Body of pancreas (tissue), 4 donors: ENCODE results near the gene KREMEN1.

Experiments used
- POLR2A ChIP-seq, 3 donors: fragments of 450-650 bp; IDR thresholded peaks; one replicate each; pipeline ENCODE4 v1.6.1; 2016; ENCODE audit warnings: antibody characterized with exemption in 3 of 3, mild to moderate bottlenecking in 2 of 3
- TF ChIP-seq, protein P1 (sequence below), 7 experiments: fragments of 450-650 bp in 4 of 7; fragments of 200-600 bp in 3 of 7; sonication (generic) in 3 of 7; IDR thresholded peaks; one replicate each; pipeline ENCODE4 v1.5.1; 2016 to 2019; ENCODE audit warnings: antibody characterized with exemption in 7 of 7

DNA sequence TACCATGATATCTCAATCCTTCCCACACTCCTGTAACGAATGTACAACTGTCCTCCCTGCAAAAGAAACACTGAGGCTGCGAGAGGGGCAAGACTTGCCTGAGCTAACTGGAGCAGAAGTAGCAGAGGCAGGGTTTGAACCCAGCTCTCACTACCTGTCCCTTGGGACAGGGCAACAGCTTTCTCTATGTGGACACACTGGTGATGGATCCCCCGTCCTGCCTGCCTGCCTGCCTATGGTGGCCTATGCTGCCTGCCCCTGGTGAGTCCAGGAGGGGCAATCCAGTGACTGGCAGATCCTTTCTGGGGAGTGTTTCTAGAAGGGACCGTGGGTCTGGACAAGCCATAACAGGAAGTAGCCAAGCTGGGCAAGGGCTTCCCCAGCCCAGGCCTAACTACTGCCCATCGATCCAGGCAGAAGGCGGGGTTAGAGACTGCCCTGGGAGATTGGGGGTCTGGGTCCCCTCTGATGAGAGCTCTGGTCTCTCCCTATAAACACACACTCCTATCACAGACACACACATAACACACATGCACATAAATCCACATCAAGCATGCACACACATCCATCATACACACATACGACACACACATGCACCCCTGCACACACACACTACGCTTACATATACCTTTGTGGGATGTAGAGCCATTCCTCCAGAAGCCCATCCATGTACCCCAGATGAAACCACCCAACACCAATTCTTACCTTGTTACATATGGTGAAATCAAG, 131.8 kb downstream of the KREMEN1 start:
- TF ChIP-seq, protein P1, sequence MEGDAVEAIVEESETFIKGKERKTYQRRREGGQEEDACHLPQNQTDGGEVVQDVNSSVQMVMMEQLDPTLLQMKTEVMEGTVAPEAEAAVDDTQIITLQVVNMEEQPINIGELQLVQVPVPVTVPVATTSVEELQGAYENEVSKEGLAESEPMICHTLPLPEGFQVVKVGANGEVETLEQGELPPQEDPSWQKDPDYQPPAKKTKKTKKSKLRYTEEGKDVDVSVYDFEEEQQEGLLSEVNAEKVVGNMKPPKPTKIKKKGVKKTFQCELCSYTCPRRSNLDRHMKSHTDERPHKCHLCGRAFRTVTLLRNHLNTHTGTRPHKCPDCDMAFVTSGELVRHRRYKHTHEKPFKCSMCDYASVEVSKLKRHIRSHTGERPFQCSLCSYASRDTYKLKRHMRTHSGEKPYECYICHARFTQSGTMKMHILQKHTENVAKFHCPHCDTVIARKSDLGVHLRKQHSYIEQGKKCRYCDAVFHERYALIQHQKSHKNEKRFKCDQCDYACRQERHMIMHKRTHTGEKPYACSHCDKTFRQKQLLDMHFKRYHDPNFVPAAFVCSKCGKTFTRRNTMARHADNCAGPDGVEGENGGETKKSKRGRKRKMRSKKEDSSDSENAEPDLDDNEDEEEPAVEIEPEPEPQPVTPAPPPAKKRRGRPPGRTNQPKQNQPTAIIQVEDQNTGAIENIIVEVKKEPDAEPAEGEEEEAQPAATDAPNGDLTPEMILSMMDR (IDR thresholded peaks at IDR 0.05): no peak
- TF ChIP-seq POLR2A (IDR thresholded peaks at IDR 0.05): no peak
